ENCODE data around the gene PLXNB3. TPM values are rescaled to one million over a fixed set of nuclear protein-coding genes. Genes with fewer than 3 reads are reported as not detected.
A peak's percentile ranks its signal among the peaks of the same experiment; 100 is the strongest.

PLXNB3 gene
- total RNA-seq (2021) (2.5 to 4.2 TPM (median 2.9 TPM) in 3 replicates), Bru-seq, nascent RNA (percentile 12 among the genes with signal in this experiment)
- long read RNA-seq, experiment 1, full-length matches to known transcripts = 1 of 4 reads
- long read RNA-seq, experiment 1, partial matches to known transcripts = 2 of 4 reads
- long read RNA-seq, experiment 1, other reads (novel, unspliced or antisense) = 1 of 4 reads
- long read RNA-seq, experiment 2, full-length matches to known transcripts = 2 of 7 reads
- long read RNA-seq, experiment 2, partial matches to known transcripts = 2 of 7 reads
- long read RNA-seq, experiment 2, other reads (novel, unspliced or antisense) = 3 of 7 reads
- long read RNA-seq, experiment 3 = 0 reads

DNA sequence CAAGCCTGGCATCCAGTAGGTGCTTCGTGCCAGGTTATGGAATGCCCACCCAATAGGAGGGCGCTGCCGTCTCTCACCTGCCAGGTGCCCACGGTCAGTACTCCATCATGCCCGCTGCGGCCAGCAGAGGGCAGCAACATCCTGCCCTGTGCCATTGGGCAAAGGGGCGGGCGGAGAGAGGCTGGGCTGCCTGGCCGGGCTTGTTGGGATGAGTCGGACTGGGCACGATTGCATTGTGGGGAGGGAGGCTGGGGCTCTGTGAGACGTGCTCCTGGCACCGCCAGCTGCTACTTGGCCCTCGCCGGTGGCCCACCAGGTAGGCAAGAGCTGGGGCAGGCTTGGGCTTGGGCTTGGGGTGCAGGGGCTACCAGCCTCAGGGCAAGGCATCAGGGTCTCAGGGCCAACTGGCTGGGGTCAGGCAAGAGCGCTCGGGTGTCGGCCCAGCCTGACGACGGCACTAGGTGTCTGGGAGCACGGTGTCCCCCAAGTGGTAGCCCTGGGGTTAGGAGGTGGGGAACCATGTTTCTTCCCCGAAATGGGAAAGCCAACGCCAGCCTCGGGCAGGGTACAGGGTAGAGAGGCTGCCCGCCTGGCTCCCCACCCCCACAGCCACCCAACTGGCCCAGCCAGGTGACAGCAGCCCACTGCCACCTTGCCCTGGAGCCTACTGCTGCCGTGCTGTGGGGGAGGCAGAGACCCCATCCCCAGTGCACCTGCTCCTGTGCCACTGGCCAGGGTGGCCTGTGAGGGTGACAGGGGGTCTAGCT lies at the start of gene PLXNB3:
TSS of gene PLXNB3 (plus strand) at position 261 of the 767 bp plus-strand sequence. CDS start 1,287 bp downstream, outside the sequence.
- peaks cover 3% of the 10 kb centered on the region; the same call in 1 of the 2 replicates for H3K4me1 Mint-ChIP-seq

DNA sequence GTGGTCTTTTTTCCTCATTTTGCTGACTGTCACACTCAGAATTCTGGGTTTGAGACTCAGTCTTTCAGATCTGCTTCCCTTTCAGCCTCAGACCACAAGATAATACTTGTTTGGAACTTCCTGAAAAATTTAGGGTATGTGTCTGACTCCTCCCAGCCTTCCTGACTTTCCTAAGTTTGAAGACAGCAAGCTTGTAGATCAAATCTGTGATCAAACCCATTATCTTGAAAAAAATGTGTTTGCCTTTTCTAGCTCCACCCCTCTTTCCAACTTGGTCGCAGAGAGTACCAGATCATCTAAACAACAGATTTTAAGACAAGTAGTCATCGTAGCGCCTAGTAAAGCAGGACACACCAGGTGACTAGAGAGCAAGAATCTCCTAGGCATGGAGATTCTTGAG lies 49.8 kb upstream of the PLXNB3 start:
- H3K27ac Mint-ChIP-seq = no peak overlapping the region
- H3K9me3 Mint-ChIP-seq = no peaks in the 10 kb centered on the region
- no peak for ATAC-seq
- H3K27me3 Mint-ChIP-seq (ENCODE audit: low read depth) = no peaks in the 10 kb centered on the region
- ChIA-PET CTCF (no interaction called here), POLR2A (no interaction called here)
- H3K4me1 Mint-ChIP-seq = no peaks in the 10 kb centered on the region
- H3K4me3 Mint-ChIP-seq = no peak overlapping the region
- H3K36me3 Mint-ChIP-seq = peaks cover 40% of the 10 kb centered on the region
- no peak for DNase-seq (ENCODE audit: low spot score)
- no peak for TF ChIP-seq SMAD4 (CRISPR knock-in tag; IDR thresholded peaks at IDR 0.05)
- TF ChIP-seq, protein P1, sequence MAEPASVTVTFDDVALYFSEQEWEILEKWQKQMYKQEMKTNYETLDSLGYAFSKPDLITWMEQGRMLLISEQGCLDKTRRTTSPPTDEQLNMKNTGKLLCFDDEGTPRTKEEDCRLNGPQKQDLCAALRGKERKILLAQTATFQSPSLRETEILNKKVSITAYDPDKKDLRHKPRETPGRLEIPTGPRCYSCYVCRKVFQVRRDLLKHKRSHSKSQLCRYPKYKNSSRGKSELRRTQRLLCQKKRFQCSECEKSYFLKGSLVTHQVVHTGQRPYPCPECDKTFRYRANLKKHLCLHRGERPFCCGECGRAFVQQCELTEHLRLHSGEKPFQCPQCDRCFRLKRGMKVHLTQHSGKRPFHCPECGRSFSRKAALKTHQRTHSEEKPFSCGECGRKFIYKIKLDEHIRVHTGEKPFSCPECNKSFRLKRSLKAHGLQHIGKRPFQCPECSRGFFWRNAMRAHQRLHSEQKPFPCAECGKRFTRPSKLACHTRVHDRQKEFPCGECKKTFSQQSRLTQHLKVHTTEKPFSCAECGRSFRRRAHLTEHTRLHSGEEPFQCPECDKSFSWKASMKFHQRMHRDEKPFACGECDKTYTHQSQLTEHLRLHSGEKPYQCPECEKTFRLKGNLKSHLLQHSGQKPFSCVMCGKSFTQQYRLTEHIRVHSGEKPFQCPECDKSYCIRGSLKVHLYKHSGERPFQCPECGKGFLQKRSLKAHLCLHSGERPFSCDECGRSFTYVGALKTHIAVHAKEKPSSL (CRISPR knock-in tag; conservative IDR thresholded peaks at IDR 0.05) = no peak
- TF ChIP-seq, protein P2, sequence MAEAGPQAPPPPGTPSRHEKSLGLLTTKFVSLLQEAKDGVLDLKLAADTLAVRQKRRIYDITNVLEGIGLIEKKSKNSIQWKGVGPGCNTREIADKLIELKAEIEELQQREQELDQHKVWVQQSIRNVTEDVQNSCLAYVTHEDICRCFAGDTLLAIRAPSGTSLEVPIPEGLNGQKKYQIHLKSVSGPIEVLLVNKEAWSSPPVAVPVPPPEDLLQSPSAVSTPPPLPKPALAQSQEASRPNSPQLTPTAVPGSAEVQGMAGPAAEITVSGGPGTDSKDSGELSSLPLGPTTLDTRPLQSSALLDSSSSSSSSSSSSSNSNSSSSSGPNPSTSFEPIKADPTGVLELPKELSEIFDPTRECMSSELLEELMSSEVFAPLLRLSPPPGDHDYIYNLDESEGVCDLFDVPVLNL (CRISPR knock-in tag; IDR thresholded peaks at IDR 0.05; ENCODE audit: borderline replicate concordance, low read depth) = no peak
- TF ChIP-seq FOXP1 (CRISPR knock-in tag; IDR thresholded peaks at IDR 0.05; ENCODE audit: borderline replicate concordance) = no peak
- no peak for TF ChIP-seq FOXK1 (CRISPR knock-in tag; IDR thresholded peaks at IDR 0.05)
- TF ChIP-seq, protein P3, sequence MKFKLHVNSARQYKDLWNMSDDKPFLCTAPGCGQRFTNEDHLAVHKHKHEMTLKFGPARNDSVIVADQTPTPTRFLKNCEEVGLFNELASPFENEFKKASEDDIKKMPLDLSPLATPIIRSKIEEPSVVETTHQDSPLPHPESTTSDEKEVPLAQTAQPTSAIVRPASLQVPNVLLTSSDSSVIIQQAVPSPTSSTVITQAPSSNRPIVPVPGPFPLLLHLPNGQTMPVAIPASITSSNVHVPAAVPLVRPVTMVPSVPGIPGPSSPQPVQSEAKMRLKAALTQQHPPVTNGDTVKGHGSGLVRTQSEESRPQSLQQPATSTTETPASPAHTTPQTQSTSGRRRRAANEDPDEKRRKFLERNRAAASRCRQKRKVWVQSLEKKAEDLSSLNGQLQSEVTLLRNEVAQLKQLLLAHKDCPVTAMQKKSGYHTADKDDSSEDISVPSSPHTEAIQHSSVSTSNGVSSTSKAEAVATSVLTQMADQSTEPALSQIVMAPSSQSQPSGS (CRISPR knock-in tag; IDR thresholded peaks at IDR 0.05; ENCODE audit: borderline replicate concordance, low read depth) = no peak
- no peak for TF ChIP-seq HMGA2 (CRISPR knock-in tag; IDR thresholded peaks at IDR 0.05)
- no peak for TF ChIP-seq KAT7 (CRISPR knock-in tag; IDR thresholded peaks at IDR 0.05; ENCODE audit: borderline replicate concordance)

More for the DNA sequence above, at the start of gene PLXNB3:
- ATAC-seq (peak; percentile 88), DNase-seq (ENCODE audit: low spot score) (peak; percentile 82)
- ChIA-PET CTCF (interaction anchor here (0.6 to 1.6 kb wide), 2 partner anchors 17 to 183 kb away, joined by 3 to 5 read pairs; no protein-coding TSS in a partner anchor), POLR2A (no interaction called here)
- H3K27ac Mint-ChIP-seq = no peak within 1 kb of the TSS
- no peaks in the 10 kb centered on the region for H3K27me3 Mint-ChIP-seq (ENCODE audit: low read depth)
- no peak within 1 kb of the TSS for H3K4me3 Mint-ChIP-seq
- H3K36me3 Mint-ChIP-seq = no peaks in the 10 kb centered on the region
- no peaks in the 10 kb centered on the region for H3K9me3 Mint-ChIP-seq
- TF ChIP-seq ZNF416 (CRISPR knock-in tag; IDR thresholded peaks at IDR 0.05) (no peak), SP1 (CRISPR knock-in tag; conservative IDR thresholded peaks at IDR 0.05) (0 out of 2 replicates have a peak, but pooled peaks have one; percentile 17), ZNF423 (CRISPR knock-in tag; IDR thresholded peaks at IDR 0.05) (no peak), ZNF121 (CRISPR knock-in tag; IDR thresholded peaks at IDR 0.05) (no peak)
- TF ChIP-seq, protein P4, sequence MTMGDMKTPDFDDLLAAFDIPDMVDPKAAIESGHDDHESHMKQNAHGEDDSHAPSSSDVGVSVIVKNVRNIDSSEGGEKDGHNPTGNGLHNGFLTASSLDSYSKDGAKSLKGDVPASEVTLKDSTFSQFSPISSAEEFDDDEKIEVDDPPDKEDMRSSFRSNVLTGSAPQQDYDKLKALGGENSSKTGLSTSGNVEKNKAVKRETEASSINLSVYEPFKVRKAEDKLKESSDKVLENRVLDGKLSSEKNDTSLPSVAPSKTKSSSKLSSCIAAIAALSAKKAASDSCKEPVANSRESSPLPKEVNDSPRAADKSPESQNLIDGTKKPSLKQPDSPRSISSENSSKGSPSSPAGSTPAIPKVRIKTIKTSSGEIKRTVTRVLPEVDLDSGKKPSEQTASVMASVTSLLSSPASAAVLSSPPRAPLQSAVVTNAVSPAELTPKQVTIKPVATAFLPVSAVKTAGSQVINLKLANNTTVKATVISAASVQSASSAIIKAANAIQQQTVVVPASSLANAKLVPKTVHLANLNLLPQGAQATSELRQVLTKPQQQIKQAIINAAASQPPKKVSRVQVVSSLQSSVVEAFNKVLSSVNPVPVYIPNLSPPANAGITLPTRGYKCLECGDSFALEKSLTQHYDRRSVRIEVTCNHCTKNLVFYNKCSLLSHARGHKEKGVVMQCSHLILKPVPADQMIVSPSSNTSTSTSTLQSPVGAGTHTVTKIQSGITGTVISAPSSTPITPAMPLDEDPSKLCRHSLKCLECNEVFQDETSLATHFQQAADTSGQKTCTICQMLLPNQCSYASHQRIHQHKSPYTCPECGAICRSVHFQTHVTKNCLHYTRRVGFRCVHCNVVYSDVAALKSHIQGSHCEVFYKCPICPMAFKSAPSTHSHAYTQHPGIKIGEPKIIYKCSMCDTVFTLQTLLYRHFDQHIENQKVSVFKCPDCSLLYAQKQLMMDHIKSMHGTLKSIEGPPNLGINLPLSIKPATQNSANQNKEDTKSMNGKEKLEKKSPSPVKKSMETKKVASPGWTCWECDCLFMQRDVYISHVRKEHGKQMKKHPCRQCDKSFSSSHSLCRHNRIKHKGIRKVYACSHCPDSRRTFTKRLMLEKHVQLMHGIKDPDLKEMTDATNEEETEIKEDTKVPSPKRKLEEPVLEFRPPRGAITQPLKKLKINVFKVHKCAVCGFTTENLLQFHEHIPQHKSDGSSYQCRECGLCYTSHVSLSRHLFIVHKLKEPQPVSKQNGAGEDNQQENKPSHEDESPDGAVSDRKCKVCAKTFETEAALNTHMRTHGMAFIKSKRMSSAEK (CRISPR knock-in tag; IDR thresholded peaks at IDR 0.05; ENCODE audit: borderline replicate concordance) = no peak
- TF ChIP-seq, protein P5, sequence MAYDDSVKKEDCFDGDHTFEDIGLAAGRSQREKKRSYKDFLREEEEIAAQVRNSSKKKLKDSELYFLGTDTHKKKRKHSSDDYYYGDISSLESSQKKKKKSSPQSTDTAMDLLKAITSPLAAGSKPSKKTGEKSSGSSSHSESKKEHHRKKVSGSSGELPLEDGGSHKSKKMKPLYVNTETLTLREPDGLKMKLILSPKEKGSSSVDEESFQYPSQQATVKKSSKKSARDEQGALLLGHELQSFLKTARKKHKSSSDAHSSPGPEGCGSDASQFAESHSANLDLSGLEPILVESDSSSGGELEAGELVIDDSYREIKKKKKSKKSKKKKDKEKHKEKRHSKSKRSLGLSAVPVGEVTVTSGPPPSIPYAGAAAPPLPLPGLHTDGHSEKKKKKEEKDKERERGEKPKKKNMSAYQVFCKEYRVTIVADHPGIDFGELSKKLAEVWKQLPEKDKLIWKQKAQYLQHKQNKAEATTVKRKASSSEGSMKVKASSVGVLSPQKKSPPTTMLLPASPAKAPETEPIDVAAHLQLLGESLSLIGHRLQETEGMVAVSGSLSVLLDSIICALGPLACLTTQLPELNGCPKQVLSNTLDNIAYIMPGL (CRISPR knock-in tag; IDR thresholded peaks at IDR 0.05) = peak; percentile 44; the same call in 1 of the 2 replicates
- TF ChIP-seq, protein P6, sequence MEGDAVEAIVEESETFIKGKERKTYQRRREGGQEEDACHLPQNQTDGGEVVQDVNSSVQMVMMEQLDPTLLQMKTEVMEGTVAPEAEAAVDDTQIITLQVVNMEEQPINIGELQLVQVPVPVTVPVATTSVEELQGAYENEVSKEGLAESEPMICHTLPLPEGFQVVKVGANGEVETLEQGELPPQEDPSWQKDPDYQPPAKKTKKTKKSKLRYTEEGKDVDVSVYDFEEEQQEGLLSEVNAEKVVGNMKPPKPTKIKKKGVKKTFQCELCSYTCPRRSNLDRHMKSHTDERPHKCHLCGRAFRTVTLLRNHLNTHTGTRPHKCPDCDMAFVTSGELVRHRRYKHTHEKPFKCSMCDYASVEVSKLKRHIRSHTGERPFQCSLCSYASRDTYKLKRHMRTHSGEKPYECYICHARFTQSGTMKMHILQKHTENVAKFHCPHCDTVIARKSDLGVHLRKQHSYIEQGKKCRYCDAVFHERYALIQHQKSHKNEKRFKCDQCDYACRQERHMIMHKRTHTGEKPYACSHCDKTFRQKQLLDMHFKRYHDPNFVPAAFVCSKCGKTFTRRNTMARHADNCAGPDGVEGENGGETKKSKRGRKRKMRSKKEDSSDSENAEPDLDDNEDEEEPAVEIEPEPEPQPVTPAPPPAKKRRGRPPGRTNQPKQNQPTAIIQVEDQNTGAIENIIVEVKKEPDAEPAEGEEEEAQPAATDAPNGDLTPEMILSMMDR (IDR thresholded peaks at IDR 0.05) = peak; percentile 59; the same call in 1 of the 2 replicates
- TF ChIP-seq, protein P7, sequence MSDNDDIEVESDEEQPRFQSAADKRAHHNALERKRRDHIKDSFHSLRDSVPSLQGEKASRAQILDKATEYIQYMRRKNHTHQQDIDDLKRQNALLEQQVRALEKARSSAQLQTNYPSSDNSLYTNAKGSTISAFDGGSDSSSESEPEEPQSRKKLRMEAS (CRISPR knock-in tag; IDR thresholded peaks at IDR 0.05) = 0 out of 2 replicates have a peak, but pooled peaks have one; percentile 27

Measured in WTC11 (cell line).